GM18951 (cell line): ENCODE data around the gene PITX1.

ENCODE experiments used
- POLR2A ChIP-seq: IDR thresholded peaks from 4 replicates; pipeline ENCODE4 v1.6.1; 2011; ENCODE audit warnings: mild to moderate bottlenecking; ENCODE audit not compliant: insufficient read length, insufficient read depth; ENCODE audit errors: extremely low read depth
- in situ Hi-C: fragments of 300-500 bp; cut with MboI; formaldehyde crosslinking; loops from one replicate; pipeline ENCODE4 v1.12.0; 2022; ENCODE audit warnings: low sequenced_read_pairs, mixed read lengths, inconsistent platforms; ENCODE audit not compliant: unreplicated experiment

Gene PITX1

GRCh38 chr5:135025730-135026644 lies 8.0 kb downstream of the PITX1 start:
- TF ChIP-seq POLR2A, result no peak
- in situ Hi-C loops, result no loop called here

GRCh38 chr5:135024956-135025729 lies 8.9 kb downstream of the PITX1 start:
- in situ Hi-C loops, result no loop called here
- TF ChIP-seq POLR2A, result no peak

- in situ Hi-C loops, result no loop called here
- no peak for TF ChIP-seq POLR2A
These were observed 13.7 kb downstream of the PITX1 start for GRCh38 chr5:135020111-135020895.

GRCh38 chr5:135019314-135019713 lies 14.7 kb downstream of the PITX1 start:
- TF ChIP-seq POLR2A, result no peak
- in situ Hi-C loops, result no loop called here

GRCh38 chr5:135018457-135018856 lies 15.6 kb downstream of the PITX1 start:
- in situ Hi-C loops, result no loop called here

GRCh38 chr5:135016861-135017290 lies 17.2 kb downstream of the PITX1 start:
- no peak for TF ChIP-seq POLR2A
- in situ Hi-C loops, result no loop called here

More at GRCh38 chr5:135018457-135018856, 15.6 kb downstream of the PITX1 start:
- TF ChIP-seq POLR2A, result no peak

- in situ Hi-C loops, result no loop called here
- TF ChIP-seq POLR2A, result no peak
These were observed 18.1 kb downstream of the PITX1 start for GRCh38 chr5:135015942-135016341.

- in situ Hi-C loops, result no loop called here
- no peak for TF ChIP-seq POLR2A
These were observed 20.0 kb downstream of the PITX1 start for GRCh38 chr5:135013947-135014570.

- TF ChIP-seq POLR2A, result no peak
- in situ Hi-C loops, result no loop called here
These were observed 20.6 kb downstream of the PITX1 start for GRCh38 chr5:135013445-135013844.

- in situ Hi-C loops, result no loop called here
- TF ChIP-seq POLR2A, result no peak
These were observed 21.1 kb downstream of the PITX1 start for GRCh38 chr5:135012951-135013391.

GRCh38 chr5:135012033-135012588 lies 21.9 kb downstream of the PITX1 start:
- TF ChIP-seq POLR2A, result no peak
- in situ Hi-C loops, result no loop called here

GRCh38 chr5:135011355-135012032 lies 22.5 kb downstream of the PITX1 start:
- no peak for TF ChIP-seq POLR2A

More at GRCh38 chr5:135011355-135012032, 22.5 kb downstream of the PITX1 start:
- in situ Hi-C loops, result no loop called here
